Medulla oblongata (tissue), 1 donor: ENCODE data around the gene CCDC157.
"Not testable (repeated sequence)": the region's sequence is repeated elsewhere in the genome, so short reads cannot be mapped to it uniquely, and the experiment has no call there.

Experiments used
- DNase-seq: peaks from one replicate; pipeline ENCODE4 v3.0.0-alpha.2; 2015; ENCODE audit errors: extremely low spot score

CCDC157 gene

DNA sequence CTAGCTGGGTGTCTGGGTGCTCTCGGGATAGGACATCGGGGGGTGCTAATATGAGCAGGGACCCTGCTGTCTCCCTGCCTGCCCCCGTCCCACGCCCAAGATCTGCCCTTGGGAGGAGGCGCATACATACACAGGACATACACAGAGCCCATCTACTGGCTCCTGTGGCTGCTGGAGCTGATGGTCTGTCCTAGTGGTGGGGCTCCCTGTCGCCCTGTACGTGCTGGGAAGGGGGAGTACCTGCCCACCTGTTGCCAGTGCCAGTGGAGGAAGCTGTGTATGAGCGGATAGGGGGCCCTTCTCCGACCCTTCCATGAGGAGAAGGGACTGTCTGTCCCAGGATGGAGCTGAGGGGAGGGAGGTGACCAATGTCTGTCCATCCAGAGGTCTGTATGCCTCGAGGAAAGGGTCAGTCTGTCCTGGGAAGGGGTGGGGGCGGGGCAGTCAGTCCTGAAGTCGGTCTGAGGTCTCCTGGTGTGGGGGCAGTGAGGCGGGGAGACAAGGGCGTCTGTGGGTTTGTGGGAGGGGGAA lies 31.0 kb upstream of the CCDC157 start:
- DNase-seq = no peak

DNA sequence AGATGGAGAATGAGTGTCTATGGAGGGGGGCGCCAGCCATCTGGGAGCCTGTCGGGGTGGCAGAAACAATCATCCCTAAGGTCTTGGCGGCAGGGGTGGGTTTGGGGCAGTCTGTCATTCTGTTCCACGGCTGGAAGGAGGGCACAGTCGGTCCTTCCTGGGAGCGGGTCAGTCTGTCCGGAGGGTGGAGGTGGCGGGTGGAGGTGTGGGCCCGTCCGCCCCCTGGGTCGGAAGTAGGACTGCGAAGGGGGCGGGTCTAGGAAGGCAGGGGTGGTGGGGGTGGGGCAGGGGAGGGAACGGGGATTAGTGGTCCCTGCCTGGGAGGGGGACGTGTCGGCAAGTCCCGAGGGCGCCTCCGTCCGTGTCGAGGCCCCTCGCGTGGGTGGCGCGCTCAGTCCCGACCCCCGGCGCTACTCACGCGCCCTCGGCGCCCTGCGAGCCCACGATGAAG lies 30.5 kb upstream of the CCDC157 start:
- no peak for DNase-seq

DNA sequence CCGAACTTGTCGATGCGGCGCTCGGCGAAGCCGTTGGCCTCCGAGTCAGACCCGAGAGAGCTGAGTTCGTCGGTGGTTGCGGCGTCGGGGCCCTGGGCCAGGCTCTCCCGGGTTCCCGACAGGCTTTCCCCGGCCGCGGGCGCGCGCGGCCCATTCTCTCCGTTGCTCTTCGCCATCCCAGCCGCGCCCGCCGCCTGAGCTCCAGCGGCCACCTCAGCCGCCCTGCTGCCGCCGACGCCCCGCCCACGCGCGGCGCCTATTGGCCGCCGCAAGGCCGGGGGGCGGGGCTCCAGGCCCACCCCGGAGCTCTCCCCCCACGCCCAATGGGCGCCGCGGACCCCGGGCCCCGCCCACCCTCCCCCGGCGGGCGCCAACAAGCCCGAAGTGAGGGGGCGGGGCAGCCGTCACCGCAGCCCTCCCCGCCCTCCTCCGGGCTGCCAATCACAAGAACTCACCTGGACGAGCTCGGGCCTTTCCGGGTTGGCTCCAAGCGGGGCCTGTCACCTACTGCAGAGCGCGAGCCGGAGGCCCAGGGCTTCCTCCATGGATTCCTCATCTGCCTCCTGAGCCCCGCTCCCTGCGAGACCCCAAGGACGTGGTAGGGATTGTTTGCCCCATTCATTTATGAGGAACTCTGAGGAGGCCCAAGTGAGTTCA lies 30.0 kb upstream of the CCDC157 start, which contains the start of gene TBC1D10A:
Gene TBC1D10A, minus strand, starts transcription at position 236 of the 657 bp plus-strand sequence. Its CDS starts 60 bp downstream, at position 176.
- peak; percentile 89 for DNase-seq

DNA sequence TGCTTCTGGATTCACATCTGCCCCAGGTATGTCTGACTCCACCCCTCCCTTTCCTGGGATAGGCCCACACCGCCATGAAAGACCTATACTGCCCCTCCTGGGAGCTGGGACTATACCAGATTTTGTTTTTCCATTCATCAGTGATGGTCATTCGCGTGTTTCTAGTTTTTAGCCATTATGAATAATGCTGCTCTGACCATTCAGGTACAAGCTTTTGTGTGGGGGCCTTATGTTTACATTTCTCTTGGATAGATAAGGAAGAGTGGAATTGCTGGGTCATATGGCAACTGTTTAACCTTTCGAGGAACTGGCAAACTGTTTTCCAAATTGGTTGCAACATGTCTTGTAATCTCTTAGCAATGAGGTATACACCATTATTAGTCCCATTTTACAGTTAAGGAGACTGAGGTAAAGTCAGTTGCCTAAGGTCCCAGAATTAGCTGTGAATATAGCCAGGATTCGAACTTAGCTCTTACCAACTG lies 28.9 kb upstream of the CCDC157 start:
- no peak for DNase-seq

DNA sequence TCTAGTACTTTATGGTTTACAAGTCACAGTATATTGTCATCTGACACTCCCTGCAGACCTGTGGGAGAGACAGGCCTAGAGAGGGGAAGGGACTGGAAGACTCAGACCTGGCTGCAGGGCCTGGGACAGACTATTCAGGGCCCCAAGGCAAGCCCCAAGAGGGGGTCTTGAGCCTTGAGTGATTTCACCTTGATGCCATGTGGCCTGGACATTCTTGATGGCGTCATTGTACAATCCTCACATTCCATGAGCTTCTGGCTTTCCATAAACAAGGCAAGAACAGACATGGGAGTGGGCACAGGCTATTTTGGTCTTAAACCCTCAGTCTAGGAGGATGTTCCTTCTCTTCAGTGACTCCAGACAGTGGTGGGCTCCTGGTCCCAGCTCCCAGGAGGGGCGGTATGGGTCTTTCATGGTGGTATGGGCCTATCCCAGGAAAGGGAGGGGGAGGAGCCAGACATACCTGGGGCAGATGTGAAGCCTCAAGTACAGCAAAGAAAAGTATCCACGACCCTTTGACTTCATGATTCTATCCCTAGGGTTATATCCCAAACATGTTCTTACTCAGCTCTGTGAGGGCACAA lies 28.2 kb upstream of the CCDC157 start:
- DNase-seq = no peak

DNA sequence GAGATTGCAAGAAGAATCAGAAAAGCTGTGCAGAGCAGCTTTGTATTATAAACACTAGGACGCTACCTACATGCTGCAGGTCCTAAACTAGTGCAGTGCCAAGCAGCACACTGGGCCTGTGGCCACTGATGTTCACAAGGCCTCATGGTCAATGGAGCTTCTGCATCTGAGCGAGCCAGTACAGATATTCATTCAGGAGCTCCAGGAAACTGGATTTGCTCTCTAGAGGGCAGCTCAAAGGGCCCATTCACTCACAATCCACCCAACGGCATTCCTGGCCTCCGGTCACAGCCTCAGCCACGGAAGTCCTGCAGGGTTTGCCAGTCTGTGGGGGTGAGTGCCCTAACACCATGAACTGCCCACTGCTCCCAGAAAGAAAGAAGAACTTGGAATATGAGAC lies 24.3 kb upstream of the CCDC157 start:
- DNase-seq = peak; percentile 67

DNA sequence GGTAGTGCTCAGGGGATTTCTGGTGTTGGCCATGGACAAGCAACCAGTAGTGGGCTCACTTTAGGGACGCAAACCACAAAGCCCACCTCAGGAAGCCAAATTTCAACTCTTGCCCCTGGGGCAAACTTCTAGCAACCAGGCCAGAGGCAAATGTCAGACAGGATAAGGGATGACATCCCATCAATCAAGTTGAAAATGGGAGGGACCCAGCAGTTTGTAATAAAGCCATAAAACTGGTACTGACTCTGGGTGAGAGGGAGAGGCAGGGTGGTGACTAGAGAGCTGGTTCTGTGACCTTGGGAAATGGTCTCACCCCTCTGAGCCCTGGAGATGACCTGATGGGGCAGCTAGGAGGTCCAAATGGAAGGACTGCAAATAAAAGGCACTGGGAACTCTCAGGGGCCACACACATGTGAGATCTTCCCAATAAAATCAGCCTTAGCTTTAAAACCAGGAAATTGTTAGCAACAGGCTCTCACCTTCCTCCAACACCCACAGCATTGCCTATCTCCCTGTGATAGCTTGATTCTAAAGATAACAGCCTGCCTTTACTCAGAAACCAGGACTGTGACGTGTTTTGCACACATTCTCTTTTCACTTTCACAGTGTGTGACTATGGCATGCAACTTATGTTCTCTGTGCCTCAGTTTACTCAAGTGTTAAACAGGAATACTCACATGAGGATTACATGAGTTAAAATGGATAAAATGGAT lies 23.7 kb upstream of the CCDC157 start:
- DNase-seq = no peak

DNA sequence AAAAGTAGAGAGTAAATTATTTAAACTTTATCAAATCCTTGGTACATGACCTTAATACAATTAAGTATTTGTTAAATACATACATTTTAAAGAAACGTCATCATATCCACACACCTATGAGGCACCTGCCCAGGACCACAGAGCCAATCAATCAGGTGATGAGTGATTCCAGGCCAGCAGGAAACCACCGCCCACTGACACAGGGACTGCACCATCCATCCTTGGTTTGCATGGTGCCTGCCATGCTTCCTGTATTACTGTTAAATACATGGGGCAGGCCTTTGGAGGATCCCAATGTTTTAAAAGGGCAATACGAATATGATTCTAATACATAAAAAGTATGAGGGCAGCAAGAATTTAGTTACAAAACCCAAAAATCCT lies 23.1 kb upstream of the CCDC157 start:
- no peak for DNase-seq

DNA sequence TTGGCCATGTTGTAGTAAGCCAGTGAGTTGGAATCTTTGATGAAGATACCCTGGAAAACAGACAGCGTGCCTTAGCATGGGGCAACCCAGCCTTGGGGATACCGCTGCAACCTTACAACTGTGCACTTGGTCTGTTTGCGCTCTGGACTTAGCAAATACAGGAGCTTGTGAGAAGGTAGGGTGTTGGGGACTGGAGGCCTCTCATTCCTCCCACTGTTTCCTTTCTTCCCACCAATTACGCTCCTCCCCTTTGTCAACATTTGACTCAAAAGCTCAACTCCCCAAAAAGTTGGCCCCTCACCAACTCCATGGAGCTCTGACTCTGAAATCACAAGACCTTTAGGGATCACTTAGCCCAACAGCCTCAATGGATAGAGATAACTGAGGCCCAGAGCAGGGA lies 22.2 kb upstream of the CCDC157 start:
- no peak for DNase-seq

DNA sequence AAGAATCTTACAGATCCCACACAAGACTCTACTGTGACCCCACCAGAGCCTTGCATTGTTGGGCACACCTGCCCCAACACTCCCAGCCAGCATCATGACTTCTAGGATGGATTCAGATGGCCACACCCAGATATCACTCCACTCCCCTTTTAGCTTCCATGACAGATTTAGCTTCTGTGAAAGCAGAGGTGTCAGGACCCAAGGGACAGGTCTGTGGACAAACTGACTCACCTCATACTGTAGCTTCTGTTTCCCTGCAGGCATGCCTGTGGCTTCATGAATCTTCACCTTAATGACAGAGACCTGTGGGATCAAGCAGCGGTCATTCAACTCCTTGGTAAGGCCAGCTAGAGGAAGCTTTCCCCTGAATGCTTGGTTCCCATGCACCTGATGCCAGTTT lies 21.6 kb upstream of the CCDC157 start:
- DNase-seq = no peak

DNA sequence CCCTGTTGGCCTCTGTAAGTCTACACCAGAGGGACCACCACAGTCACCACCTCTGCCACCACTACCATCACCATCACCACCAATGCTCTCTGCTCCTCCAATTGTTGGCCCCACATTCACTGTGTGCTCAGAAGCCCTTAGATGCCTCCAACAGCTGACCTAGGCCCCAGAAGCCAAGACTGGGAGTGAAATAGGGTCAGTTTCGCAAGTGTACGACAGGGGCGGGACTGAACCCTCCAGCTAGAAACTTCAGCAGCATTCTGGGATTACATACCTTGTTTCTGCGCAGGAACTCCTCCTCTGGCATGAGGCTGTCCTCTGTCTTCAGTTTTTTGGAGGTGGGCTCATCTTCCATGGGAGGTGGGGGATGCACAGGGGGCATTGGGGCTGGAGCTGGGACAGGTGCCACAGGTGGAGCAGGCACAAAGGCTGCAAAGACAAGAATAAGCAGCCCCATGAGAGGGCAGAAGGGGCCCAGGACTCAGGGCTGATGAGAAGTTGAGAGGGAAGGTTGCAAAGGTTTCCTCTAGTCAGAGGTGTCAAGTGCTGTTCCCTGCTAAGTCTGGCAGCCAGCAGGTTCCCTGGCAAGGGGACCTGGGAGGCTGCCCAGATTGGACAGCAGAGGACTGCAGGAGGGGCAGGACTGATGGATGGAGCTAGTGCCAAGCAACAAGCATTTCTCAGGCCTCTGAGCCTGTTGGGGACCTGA lies 19.9 kb upstream of the CCDC157 start:
- DNase-seq = peak; percentile 68

DNA sequence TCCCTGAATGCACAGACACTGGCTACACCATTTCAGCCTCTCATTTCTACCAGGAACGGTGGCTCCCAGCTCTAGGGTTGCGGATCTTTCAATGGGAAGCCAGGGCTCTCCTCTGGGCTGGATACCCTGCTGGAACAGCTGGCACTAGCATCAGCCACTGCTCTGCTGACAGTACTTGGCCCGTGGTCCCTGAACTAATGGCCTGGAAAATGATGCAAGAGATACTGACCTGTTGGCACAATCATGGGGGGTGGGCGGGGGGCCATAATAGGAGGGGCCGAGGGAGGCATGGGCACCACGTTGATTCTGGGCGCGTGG lies 19.4 kb upstream of the CCDC157 start:
- no peak for DNase-seq

DNA sequence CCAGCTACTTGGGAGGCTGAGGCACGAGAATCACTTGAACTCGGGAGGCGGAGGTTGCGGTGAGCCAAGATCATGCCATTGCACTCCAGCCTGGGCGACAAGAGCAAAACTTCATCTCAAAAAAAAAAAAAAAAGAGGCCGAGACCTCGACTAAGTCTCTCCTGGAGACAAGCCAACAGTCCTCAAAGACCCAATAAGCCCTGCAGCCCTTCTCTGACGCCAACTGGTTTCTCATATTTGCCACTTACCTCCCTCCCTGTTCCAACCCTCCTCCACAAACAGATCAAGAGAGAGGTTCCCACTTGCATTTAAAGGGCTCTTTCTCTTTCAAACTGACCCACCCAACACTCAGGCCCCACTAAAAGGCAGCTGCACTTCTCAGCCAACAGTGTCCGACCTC lies 18.5 kb upstream of the CCDC157 start:
- DNase-seq = not testable (repeated sequence)

DNA sequence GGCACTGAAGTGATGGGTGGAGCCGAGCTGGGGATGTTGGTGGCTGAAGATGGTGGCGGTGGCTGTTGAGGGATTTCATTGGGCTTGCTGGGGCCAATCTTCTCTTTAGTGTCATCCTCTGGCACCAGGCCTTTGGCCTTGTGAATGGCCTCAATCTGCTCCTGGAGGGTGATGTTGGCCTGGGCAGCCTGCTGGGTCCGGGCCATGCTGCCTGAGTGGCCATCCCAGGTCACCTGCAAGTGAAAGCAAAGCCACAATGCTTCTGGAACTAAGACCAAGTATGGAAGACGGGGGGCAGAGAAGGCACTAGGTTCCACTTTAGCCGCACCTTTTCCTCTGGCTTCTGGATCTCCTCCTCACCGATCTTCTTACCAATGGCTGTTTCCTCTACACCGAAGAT lies 18.0 kb upstream of the CCDC157 start:
- DNase-seq = no peak

DNA sequence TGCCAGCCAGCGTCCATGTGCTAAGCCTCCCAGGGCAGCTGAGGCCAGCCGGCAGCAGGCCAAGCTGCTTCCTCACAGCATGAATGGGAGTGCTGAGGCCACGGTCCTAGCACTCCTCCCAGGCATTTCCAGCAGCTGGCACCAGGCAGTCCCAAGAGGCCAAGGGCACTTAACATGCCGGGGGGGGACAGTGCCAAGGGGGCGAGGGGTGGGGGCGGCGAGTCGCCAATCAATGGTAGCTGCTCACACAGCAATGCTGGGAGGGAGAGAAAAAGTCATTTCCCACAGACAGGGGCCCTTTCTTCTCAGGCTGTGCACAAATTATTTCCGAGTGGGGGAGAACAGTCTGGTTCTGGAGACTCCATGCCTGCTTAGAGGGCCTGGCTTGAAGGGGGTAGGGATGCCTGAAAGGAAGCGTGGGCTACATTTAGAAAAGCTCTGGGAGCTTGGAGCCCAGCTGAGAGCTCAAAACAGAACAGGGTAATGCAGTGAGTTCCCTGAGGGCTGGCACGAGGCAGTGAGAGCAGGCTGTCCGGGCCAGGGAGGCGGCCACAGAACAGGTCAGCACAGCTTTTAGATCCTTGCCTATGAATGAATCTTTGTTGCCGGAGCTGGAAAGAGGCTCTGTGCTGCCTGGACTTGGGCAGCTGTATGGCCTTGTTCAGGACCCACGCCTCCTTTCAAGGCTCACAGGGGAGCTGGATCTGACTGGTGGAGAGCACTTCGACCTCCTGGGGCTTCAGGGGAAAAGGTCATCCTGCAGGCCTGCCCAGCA lies 15.7 kb upstream of the CCDC157 start:
- DNase-seq = peak; percentile 91

DNA sequence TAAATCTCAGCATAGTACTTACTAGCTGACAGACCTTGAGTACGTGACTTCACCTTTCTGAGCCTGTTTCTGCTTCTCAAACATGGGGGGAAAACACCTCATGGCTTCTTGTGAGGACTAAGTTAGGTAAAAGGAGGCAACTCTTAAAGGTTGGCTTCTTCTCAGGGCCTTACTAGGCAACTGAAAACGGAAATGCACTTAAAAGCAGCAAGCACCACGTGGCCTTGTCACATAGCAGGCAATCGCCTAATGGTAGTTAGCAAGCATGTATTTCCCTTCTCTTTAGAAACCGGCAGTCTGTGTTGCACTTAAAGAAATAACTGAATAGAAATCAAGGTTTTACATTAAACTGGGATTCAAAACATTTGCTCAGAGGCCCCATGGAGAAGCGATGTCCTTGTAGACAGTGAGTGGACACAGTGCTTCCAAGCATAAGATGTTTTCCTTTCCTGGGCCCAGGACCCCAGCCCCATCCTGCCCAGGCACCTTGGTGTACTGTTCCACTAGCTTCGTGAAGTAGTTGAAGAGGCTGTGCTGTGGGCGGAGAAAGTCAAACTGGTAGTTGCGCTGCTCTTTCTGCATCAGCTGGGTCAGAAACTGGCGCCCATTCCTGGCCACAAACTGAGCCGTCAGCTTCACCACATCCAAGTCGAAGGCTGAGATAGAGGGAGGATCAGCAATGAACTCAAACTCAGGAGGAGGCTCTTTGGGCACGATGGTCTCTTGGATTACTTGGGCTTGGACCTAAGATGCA lies 12.2 kb upstream of the CCDC157 start:
- DNase-seq = no peak

DNA sequence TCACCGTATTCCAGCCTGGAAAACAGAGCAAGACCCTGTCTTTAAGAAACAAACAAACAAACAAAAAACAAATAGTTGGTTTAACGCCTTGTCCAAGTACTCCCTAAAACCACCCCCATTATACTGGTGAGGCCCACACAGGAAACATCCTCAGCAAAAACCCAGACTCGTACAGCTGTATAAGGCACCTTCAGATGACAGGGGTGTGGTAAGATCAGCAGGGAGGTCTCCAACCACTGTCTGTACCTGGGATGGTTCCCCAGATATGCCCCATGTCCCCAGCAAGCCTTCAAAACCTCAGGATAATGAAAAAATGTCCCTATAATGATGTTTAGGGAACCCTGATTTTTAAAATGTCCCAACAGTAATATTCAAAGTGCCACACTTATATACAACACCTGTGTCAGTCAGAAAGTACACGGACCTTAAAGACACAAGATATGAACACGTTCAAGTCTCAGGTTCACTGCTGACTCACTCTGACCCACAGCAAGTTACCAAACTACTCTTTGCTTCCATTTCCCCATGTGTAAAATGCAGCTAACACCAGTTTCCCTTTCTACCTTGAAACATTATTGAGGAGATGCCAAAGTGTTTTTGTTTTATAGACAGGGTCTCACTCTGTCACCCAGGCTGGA lies 9.4 kb upstream of the CCDC157 start:
- DNase-seq = no peak

DNA sequence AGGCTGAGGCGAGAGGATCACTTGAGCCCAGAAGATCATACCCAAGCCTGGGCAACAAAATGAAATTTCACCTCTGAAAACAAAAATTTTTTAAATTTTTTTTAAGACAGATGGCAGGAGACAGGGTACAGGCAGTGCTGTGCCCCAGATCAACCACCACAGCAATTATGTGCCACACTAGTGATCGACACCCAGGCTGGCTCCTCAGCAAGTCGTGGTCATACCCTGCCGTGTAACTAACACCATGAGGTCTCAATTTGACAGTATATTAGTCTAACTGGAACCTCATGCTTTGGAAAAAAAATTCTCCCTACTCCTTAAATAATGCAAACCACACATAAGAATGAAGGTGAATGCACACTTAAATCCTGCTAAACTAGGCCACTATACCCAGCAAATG lies 8.4 kb upstream of the CCDC157 start:
- DNase-seq = no peak

DNA sequence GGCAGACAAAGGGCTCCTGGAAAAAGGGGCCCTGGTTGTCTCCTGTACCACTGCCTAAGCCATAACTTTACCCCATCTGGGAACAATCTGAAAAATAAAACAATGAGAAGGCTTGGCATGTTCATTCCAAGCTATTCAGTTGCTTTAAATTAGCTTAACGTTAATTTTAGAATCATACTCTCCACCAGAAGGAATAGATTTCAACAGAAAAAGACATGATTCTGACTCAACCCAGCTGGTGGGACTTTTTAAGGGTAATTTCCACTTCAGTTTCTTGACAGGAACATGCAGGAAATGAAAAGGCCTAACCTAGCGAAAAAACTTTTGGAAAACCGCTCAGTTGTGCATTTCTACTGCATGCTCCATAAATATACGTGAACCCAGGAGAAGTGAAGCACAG lies 8.0 kb upstream of the CCDC157 start:
- DNase-seq = no peak

DNA sequence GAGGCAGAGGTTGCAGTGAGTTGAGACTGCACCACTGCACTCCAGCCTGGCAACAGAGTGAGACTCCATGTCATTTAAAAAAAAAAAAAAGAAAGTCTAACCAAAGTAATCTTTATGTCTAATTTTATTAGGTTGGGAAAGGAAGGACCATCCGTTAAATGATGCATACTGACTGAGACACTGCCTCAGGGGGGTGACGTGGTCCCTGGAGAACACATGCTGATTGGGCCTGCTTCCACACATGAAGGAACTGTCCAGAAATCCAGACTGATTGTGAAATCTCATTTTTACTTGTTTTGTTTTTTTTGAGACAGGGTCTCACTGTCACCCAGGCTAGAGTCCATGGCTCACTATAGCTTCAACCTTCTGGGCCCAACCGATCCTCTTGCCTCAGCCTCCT lies 5.6 kb upstream of the CCDC157 start:
- DNase-seq = no peak
